GM19463 (cell line): ENCODE results near the gene CNP.
"Not testable (repeated sequence)": the region's sequence is repeated elsewhere in the genome, so short reads cannot be mapped to it uniquely, and the experiment has no call there.

Experiments
- ATAC-seq: cut with Tn5 transposase; IDR thresholded peaks from one replicate; pipeline ENCODE4 v1.9.1; 2021; ENCODE audit warnings: mild to moderate bottlenecking, moderate library complexity; ENCODE audit not compliant: unreplicated experiment

Gene CNP

DNA sequence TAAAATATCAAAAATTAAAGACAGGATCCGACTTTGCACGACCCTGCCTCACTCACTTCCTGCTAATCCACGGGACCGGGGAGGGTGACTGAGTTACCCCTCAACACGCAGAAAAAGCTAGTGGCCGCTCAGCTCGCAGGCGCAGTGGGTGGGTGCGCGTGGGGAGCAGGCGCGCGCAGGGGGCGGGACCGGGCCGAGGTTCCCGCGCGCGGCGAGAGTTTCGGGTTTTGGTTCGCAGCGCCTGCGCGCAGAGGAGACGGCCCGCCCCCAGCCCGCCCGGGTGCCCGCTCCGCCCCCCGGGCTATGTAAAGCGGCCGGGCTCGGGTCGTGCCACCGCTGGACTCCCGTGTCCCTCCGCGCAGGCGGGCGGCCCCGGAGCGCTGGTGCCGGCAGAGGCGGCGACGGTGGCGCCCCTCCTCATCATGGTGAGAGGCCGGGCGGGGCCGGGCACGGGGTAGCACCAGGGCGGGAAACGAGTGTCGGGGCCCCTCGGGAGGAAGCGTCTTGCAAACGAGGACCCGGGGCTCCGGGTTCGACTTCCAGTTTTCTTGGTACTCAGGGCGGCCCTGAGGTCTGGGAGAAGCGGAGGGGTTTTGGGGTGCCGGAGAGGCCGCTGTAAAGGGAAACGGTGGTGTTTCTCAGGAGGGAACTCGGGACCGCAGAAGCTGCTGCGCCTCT is at the start of gene CNP:
Gene CNP, plus strand, starts transcription at position 333 of the 678 bp plus-strand sequence. Its CDS starts 90 bp downstream, at position 423.
- ATAC-seq = peak; percentile 72

DNA sequence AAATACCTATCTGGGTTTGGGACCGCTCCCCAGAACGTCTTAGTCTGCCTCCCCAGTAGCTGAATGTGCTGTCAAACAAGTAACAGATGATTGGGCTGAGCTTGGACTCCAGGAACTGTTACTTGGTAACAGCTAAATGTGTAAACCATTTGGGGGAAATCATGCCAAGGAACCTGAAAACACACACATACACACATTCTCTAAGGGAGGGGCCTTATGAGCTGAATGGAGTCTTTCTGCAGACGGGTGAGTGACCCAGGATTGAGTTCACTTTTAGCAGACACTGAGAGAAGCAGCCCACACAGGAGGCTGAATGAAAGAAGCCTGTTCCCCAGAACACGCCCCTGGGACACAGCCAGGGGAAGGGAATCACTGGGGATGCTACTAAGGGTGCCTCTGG is 49.4 kb upstream of the CNP start:
- ATAC-seq = no peak

DNA sequence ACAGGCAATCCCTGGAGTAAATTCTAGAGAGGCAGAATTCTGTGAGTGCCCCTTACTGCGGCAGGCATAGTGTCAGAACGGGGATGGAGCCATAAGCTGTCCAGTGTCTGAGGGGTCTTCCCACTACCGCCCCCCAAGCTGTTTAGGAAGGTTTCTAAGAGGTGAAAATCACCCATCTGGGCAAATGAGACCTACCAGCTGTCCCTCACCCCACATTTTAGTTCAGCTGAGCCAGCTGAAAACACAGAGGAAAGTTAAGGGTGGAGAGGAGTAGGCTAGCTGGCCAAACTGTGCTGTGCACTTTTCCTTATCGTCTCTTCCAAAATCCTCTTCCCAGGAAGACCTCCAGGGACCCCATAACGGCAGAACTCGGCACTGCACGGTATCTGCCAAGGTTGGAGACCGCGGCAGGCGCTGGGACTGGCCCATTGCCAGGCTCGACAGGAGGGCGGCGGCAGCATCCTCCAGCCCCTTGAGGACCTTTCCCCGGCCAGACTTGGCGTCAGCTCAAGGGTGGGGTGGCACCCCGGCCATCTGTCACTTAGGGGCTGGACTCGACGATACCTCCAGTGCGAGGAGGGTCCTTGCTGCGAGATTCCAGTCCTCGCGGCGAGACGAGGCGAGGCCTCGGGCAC is 48.8 kb upstream of the CNP start:
- ATAC-seq = no peak

DNA sequence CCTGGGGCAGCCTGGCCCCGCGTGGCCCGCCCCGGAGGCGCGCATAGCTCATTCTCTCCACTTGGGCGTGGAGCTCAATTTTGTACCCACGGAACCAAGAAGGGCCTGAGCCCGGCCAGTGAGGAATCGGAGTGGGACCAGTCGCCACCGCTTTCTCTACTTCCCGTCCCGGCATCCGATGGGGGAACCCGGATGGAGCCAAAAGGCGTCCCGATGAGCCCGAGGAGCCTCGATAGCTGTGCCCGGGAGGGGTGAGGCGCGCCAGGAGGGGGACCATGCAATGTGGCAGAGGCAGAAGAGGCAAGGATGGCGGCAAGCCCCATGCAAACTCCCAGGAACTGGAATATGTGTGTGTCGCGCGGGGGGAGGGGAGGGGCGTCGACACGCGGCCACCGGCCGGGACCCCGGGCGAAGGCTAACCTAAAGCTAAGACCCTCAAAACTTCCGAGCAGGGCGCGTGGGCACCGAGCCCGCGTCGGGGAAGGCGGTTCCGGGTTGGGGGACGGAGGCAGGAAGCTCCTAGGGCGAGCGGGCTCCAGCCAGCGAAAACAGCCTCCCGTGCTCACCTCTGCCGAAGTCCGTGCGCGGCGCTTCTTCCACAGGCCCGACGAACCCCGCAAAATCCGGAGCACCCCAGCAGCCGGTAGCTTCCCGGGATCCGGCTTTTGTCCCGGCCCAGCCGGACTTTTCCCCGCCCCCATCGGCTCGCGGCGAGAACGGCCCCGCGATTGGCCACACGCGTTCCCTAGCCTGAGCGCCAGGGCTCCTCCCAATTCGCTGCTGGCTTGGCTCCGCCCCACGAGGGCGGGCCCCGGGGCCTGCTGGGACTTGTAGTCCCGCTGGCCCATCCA is 48.1 kb upstream of the CNP start, which contains the start of gene ACLY:
Gene ACLY, minus strand, starts transcription at position 638 of the 851 bp plus-strand sequence. CDS start 5,078 bp downstream, outside the sequence.
- peak; percentile 94 for ATAC-seq

DNA sequence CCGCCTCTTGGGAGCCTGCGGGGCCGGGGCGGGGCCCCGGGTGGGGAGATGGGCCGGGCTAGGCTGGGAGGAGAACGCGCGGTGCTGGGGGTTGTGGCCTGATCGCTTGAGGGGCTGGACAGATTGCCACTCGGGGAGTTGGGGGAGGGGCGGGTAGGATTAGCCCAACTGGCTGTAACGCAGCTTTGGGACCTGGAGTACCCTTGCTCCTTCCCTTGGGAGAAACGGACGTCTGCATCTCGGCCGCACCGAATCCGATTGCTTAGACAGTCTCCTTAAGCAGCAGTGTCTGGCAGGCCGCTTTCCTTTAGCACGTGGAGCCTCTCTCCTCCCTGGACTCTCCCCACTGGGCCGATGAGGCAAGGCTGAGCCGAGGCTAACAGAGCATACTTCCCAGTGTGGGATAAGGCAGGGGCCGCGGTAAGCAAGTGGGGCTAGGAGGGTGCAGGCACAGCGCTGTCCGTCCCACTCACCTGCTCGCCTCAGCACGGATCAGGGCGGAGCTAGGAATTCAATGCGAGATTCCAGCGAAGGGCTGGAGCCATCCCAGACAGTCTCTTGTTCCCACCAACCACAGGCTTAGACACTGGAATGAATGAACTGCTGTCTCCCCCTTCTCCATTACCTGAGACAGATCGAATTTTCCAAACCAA is 47.3 kb upstream of the CNP start:
- ATAC-seq = no peak

DNA sequence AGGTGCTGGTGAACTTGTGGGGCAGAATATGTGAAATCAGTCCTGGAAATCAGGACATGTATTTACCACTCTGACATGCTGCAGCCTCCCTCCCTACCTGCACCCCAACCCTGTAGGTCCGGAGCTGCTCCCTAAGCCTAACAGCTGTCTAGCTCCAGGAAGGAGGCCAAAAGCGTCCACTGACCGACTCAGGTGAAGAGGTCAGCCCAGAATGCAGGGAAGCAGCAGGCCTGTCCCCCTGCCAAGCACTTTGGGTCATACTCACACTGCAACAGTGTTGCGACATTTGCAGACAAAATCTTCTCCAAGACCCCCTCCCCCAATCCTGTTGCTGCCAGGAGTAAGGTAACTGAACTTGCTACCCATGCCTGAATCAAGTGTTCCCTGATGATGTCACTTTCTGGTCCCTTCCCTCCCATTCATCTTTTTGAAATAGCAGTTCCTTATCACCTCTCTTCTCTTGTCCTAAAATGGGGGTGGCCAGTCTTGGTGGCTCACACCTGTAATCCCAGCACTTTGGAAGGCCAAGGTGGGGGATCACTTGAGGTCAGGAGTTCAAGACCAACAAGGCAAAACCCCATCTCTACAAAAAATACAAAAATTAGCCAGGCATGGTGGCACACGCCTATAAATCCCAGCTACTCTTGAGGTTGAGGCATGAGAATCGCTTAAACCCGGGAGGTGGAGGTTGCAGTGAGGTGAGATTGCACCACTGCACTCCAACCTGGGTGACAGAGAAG is 46.6 kb upstream of the CNP start:
- ATAC-seq = no peak

DNA sequence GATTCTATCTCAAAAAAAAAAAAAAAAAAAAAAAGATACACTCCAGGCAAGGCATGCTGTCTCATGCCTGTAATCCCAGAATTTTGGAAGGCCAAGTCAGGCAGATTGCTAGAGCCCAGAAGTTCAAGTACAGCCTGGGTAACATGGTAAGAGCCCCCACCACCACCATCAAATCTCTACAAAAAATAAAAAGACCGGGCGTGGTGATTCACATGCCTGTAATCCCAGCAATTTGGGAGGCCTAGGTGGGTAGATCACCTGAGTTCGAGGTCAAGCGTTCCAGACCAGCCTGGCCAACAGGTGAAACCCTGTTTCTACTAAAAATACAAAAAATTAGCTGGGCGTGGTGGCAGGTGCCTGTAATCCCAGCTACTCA is 46.0 kb upstream of the CNP start:
- no peak for ATAC-seq

DNA sequence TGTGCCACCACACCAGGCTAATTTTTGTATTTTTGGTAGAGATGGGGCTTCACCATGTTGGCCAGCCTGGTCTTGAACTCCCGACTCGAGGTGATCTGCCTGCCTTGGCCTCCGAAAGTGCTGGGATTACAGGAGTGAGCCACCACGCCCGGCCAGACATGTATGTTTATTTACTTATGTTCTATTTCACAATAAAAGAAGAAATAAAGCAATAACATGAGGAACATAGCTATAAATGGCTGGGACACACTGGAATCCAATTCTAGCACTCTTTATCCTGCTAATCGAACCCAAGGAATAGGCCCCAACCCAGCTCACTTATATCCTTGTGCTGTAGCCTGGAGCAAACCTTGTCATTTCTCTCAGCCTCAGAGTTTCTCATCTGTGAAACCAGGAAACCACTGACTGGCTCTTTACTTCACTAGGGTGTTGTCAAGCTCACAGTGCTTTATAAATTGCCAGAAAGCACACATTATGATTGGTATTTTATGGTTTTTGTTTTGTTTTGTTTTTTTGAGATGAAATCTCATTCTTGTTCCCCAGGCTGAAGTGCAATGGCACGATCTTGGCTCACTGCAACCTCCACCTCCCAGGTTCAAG is 40.5 kb upstream of the CNP start:
- no peak for ATAC-seq

DNA sequence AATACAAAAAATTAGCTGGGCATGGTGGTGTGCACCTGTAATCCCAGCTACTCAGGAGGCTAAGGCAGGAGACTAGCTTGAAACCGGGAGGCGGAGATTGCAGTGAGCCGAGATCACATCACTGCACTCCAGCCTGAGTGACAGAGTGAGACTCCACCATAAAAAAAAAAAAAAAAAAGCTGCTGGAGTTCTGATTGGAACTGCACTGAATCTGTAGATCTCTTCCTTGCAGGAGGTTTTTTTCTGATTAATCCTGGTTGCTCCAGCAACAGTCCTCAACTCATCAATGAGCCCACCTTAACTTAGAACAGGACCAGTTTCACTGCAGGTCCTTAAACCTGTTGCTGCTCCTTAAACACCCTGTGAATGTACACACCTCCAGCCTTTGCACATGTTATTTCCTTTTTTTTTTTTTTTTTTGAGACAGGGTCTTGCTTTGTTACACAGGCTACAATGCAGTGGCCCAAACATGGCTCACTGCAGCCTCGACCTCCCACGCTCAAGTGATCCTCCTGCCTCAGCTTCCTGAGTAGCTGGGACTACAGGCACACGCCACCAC is 37.8 kb upstream of the CNP start:
- no peak for ATAC-seq

DNA sequence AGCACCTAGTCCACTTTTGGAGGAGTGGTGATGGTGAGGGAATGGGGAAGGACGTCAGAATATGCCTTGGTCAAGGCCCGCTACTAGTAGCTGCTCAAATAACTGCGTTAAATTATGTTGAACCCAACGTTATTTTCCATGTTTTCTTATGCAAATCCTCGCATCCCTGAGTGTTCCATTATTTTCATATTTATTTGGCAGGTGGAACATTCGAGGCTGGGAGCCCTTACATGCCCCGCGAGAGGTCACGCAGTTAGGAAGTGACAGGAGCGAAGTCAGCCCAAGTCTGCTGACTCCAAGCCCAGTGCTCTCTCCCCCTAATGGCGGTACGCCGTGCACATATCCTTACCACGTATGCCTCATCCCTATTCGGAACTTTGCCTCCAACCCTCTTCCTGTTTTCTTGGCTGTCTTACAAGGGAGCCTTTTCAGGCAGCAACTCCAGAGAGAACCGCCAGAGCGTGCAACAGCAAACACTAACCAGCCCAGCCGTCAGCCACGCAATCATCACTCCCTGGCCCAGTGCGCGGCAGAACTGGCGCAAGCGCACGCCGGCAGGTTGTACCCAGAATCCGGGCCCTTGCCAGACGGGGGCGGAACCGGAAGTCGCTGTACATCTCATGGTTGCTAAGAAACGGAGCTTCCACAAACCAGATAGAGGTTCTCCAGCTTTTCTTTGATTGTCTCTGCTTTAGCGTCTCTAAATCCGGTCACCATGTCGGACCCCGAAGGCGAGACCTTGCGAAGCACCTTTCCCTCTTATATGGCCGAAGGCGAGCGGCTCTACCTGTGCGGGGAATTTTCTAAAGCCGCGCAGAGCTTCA is 36.4 kb upstream of the CNP start, which contains the start of gene ODAD4:
Gene ODAD4, plus strand, starts transcription at position 609 of the 824 bp plus-strand sequence. Its CDS starts 107 bp downstream, at position 716.
- ATAC-seq = peak; percentile 98

DNA sequence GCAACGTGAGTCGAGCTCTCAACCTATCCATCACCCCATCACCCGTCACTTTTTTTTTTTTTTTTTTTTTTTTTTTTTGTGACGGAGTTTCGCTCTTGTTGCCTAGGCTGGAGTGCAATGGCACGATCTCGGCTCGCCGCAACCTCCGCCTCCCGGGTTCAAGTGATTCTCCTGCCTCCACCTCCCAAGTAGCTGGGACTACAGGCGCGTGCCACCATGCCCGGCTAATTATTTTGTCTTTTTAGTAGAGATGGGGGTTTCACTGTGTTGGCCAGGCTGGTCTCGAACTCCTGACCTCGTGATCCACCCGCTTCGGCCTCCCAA is 35.8 kb upstream of the CNP start:
- not testable (repeated sequence) for ATAC-seq

DNA sequence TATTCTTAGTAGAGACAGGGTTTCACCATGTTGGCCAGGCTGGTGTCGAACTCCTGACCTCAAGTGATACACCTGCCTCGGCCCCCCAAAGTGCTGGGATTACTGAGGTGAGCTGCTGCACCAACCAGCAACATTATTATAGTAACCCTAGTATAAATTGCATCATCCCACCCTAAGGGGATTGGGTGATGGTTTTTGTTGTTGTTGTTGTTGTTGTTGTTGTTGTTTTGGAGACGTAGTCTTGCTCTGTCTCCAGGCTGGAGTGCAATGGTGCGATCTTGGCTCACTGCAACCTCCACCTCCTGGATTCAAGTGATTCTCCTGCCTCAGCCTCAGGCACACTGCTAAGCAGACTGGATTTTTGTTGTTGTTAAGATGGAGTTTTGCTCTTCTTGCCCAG is 34.9 kb upstream of the CNP start:
- ATAC-seq = not testable (repeated sequence)

DNA sequence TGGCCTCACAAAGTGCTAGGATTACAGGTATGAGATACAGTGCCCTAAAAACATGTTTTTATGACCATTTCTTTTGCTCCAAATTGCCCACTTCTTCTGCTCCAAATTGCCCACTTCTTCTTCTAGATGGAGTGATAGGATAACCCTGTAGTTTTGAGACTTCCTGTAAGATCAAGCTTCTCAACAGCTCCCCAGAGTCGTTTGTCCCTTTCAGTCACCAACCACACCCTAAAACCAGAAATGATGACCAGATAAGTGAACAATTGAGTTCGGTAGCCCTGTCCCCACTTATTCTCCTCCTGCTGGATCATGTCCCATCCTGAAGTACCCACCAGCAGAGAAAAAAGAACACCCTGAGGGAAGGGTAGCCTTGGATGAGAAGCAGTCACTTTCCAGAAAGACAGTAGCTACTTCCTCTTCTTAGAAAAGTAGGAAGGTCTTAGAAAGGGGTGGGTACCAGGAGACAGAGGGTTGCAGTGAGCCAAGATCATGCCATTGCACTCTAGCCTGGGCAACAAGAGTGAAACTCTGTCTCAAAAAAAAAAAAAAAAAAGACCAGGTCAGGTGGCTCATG is 33.7 kb upstream of the CNP start:
- ATAC-seq = no peak

DNA sequence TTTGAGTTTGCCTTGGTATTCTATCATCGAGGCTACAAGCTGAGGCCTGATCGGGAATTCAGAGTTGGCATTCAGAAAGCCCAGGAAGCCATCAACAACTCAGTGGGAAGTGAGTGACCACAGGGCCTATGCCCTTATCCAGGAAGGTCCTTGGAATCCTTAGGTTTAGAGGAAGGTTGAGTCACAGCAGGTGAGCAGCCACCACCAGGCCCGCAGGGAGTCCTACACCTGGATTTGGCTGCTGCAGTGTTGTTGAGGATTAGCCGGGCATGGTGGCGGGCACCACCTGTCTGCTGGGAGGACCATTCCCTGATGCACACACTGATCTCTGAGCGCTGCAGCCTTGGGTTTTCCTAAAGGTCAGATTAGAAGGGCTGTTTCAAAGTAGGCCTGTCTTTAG is 31.0 kb upstream of the CNP start:
- ATAC-seq = no peak

DNA sequence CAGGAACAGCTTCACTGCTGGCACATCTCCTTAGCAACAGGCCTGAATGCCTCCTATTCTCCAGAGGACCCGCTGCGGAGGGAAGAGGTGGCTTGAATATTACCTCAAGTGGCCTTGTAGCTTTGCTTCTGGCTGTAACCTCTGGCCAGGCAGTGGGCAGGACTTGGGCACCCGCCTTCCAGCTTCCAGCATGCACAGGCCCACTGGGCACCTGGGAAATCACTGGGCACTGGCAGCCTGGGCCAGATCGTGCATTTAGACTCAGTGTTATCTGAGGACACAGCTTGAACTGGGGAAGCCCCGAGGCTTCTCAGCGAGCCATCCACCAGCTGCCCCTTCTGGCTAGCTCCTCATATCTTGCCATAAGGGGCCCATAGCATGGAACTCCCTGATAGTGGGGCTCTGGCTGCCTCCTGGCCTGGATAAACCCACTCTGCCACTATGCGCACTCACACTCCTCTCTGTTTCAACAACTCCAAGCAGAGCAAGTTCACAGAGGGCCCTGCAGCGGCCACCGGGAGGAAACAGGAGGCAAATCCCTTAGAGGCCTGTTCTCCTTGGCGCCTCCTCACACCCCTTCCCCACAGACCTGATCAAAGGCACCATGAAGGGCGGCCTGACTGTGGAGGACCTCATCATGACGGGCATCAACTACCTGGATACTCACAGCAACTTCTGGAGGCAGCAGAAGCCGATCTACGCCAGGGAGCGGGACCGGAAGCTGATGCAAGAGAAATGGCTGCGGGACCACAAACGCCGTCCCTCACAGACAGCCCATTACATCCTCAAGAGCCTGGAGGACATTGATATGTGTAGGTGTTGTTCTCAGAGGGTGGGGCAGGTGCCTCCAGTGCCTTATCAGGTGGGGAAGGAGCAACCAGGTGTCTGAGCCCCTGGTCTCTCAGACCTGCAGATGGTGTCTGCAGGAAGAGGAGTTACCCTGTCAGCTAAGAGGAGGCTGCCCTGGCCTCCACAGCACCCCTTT is 28.3 kb upstream of the CNP start:
- no peak for ATAC-seq

DNA sequence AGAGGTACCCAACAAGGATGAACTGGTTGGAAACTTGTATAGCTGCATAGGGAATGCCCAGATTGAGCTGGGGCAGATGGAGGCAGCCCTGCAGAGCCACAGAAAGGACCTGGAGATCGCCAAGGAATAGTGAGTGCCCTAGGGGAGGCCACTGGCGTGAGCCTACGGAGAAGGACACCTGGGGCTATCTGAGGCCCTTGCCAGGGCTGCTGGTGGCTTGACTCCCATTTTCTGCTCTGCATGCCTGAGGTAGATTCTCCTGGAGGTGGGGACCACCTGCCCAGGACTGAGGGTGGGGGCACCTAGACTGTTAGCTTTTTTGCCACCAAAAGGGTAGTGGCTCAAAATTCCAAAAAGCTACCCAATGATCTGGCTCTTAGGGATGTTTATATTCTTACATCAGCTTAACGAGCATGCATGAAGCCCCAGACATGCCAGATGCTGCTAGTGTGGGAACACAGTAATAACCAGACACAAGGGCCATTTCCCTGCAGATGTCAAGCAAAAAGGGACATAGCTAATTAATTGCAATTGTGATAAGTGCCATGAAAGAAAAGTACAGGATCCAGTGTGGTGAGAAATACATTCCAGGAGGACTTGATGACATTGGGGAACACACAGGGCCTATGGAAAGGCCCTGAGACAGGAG is 27.4 kb upstream of the CNP start:
- no peak for ATAC-seq

DNA sequence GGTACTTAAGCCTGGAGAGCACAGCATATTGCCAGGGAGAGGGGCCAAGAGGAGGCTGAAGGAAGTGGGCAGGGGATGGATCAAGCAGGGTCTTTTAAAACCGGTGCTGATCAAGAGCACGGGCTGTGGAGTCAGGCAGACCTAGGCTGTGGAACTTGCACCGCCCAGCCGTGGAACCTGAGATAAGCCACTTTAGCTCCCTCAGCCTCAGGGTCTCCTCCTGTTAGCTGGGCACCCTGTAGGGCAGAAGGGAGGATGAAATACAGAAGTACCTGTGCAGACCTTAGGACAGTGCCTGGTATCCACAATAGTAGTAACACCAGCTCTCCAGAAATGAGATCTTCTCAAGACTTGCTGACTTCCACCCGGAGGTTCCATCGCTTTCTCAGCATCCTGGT is 26.9 kb upstream of the CNP start:
- no peak for ATAC-seq
